ENCODE results near the gene TSPYL2.

TSPYL2 gene

DNA sequence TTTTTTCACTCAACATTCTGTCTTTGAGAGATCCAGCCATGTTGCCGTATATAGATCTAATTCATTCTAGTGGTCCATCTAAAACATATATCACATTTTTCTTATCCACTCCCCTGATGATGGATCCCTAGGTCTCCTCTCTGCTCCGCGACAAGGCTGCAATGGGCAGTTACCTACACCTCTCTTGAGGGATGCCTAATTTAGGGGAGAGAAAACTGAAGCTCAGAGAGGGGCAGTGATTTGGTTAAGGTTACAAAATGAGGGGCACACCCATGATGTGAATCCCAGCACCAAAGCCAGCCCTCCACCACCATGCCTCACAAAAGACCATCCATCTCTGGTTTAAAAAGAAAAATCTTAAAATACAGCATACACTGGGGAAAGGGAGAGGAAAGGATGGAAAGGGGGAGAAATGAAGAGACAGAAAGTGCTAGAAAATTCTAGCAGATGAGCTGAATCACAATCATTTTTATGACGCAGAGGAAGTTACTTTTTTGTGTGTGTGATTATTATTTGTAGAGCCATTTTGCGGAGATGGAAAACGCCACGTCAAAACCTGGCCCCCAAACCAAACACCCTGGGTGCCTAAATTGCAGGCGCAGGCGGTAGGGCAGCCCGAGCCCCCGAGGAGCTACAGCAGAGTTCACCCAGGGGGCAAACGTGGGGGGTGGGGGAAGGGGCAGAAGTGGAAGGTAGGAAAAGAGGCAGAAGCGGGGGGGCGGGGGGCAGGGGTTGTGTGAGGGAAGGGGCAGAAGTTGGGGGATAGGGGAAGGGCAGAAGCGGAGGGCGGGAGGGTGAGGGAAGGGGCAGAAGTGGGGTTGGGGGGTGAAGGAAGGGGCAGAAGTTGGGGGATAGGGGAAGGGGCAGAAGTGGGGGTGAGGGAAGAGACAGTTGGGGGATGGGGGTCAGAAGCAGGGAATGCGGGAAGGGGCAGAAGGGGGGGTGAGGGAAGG lies 1.3 kb upstream of the TSPYL2 start:
- DNase-seq = no peak

DNA sequence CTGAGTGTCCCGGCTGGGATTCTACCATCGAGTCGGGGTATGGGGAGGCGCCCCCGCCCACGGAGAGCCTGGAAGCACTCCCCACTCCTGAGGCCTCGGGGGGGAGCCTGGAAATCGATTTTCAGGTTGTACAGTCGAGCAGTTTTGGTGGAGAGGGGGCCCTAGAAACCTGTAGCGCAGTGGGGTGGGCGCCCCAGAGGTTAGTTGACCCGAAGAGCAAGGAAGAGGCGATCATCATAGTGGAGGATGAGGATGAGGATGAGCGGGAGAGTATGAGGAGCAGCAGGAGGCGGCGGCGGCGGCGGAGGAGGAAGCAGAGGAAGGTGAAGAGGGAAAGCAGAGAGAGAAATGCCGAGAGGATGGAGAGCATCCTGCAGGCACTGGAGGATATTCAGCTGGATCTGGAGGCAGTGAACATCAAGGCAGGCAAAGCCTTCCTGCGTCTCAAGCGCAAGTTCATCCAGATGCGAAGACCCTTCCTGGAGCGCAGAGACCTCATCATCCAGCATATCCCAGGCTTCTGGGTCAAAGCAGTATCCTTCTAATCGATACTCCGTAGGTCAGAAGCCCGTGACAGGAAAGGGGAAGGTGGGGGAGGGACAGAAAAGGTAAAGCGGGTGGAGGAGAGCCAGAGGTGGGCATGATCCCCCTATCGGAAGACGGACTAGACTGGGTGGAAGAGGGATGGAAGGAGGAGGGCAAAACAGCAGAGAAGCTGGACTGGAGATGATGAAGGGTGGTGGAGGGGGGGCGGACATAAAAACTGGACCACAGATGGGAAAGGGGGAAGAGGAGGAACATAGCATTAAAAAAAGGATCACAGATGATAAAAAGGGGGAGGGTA lies 828 bp downstream of the TSPYL2 start:
- no peak for DNase-seq

DNA sequence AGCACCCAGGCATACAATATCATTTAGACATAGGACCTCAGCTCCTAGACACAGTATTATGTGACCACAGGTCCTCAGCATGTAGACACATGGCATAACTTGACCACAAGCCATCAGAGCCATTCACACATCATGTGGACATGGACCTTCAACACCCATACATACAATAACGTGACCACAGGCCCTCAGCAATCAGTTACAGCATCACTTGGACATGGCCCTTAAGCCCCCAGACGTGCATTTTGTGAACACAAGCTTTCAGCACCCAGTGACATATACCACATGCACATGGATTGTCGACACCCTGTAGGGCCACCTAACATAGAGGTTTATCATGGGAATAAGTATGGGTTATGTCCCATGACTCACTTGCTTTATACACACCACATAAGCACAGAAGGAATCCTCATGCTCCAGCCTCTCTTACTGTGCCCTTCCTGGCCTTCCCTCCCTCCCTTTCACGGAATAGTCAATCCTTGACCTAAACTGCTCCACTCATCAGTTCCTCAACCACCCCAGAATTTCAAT lies 1.9 kb downstream of the TSPYL2 start:
- no peak for DNase-seq

DNA sequence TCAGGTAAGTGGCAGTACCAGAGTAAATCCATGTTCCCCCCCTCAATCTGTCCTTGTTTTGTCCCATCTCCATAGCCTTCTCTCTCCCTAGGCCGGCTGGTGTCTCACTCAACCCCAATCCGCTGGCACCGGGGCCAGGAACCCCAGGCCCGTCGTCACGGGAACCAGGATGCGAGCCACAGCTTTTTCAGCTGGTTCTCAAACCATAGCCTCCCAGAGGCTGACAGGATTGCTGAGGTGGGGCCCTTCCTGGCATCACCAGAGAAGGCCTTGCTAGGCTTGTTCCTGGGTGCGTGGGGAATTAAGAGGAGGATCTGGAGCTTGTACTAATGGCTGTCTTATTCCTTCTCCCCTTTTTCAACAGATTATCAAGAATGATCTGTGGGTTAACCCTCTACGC lies 2.7 kb downstream of the TSPYL2 start:
- no peak for DNase-seq

DNA sequence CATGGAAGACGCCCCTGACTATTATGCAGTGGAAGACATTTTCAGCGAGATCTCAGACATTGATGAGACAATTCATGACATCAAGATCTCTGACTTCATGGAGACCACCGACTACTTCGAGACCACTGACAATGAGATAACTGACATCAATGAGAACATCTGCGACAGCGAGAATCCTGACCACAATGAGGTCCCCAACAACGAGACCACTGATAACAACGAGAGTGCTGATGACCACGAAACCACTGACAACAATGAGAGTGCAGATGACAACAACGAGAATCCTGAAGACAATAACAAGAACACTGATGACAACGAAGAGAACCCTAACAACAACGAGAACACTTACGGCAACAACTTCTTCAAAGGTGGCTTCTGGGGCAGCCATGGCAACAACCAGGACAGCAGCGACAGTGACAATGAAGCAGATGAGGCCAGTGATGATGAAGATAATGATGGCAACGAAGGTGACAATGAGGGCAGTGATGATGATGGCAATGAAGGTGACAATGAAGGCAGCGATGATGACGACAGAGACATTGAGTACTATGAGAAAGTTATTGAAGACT lies 3.6 kb downstream of the TSPYL2 start:
- no peak for DNase-seq

DNA sequence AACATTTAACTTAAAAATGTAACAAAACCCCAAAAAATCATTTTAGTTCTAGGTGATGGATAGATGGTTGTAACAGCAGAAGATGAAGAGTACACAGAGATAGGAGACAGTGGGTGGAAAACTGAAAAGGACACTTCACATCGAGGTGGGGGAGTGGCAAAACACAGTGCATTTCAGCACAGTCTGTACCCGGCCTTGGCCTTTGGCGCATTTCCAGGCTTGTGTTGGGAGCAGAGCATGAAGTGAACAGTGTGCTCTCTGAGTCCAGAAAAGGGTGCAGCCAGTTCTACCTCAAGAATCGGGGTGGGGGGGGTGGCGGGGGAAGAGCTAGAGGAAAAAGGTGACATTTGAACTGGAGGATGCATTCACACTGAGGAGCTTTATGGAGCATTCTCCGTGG lies 4.3 kb downstream of the TSPYL2 start:
- DNase-seq = no peak

DNA sequence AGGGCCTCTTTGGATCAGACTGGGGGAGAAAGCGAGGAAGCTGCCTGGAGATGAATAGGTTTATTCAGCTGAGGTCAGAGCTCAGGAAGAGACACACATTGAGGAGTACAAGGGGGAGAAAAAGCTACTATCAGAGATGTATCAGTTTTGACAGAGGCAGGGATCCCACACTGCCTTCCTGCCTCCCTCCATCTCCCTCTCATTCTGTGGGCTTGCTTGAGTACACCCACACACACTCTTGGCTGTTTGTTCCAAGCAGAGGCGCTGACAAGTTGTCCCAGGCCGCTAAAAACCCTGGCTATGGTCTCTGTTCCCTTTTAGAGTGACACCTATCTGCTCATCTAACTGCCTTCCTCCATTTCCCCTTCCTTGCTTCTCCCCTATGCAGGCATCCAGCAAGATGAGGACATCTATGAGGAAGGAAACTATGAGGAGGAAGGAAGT lies 5.2 kb downstream of the TSPYL2 start:
- no peak for DNase-seq

DNA sequence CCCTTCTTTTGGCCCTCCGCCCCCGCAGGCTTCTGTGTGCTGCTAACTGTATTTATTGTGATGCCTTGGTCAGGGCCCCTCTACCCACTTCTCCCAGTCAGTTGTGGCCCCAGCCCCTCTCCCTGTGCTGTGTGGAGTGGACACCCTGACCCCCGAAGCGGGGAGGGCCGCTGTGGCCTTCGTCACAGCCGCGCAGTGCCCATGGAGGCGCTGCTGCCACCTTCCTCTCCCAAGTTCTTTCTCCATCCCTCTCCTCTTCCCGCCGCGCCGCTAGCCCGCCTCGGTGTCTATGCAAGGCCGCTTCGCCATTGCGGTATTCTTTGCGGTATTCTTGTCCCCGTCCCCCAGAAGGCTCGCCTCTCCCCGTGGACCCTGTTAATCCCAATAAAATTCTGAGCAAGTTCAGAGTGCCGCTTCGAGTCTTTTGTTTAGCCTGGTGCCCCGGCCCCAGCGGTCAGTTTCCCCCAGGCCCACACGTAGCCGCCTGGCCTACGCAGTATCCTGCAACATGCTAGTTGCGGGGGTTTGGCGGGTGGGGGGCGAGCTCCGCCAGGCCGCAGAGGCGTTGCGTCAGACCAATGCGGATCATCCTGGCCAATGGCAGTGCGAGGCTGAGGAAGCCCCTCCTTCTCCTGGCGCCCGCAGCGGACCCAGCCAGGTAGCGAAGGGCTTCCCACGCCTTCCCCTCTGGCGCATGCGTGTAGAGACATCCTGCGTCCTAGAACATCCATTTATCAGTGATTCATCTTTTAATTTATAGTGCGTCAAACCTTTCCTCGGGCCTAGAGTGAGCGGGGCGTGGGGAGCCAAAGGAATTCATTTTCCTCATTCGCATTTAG lies 6.2 kb downstream of the TSPYL2 start:
- DNase-seq = peak; percentile 85

DNA sequence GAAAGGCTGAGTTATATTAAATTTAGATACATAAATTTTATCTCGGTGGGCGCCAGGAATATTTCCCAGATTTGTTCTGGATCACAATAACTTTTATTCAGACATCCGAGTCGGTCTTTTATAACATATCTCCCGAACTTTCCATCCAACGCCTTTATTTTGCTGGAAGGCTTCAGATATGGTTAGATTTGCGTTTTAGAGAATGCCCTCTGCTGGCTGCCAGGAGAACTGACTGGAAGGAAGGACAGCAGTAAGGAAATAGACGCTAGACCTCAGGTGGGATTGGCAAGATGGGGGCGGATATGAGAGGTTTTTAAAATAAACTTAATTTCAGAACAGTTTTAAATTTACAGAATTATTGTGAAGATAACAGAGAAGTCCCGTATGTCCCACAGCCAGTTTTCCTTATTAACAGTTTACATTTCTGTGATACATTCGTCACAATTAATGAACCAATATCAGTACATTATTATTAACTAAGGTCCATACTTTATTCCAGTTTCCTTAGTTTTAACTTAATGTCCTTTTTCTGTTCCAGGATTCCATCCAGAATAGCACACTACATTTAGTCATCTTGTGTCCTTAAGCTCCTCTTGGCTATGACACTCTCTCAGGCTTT lies 7.2 kb downstream of the TSPYL2 start:
- DNase-seq = peak; percentile 40

DNA sequence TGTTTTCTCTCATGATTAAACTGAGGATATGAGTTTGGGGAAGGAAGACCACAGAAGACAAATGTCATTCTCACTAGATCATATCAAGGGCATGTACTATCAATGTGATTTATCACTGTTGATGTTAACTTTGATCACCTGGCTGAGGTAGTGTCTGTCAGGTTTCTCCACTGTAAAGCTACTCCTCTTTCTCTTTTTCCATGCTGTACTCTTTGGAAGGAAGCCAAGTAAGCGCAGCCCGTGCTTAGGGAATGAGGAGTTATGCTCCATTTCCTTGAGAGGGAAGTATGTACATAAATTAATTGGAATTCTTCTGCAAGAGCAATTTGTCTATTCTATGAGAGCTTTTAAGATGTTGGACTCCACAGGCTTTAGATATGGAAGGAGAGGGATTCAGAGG lies 7.8 kb downstream of the TSPYL2 start:
- no peak for DNase-seq

DNA sequence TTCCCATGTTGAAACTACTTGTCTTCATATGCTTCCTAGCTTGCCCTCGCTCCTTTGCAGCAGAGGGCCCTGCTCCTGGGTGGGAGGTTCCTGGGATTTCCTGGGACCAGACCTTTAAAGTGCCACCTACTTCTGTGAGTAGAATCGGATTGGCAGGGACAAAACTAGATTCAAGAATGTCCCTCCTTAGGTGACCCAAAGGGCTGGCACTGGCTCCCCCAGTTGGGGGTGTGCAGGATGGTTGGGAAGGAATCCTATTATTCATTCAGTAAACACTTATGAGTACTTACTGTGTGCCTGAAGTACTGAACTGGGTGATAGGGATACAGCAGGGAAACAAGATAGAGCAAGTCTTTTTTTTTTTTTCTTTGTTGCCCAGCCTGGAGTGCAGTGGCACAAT lies 9.2 kb downstream of the TSPYL2 start:
- DNase-seq = no peak

DNA sequence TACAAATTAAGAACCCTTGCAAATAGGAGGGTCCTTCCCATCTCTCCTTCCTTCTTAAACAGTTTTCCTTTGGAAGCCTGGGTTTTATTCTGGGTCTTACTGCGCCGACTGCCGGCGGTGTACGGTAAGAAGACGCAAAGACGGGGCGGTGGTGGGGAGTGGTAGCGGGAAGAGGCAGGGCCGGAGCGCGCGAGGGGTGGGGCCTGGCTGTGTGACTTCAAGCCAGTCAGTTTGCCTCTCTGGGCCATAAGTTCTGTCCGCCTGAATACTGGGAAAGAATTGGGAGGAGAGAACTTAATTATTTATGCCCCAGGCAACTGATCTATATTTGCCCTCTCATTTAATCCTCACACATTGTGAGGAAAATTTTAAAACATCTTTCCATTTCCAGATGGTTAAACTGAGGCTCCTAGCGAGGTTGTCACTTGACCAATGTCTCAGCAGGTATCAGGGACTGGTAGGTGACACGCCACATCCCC lies 11.0 kb downstream of the TSPYL2 start:
- peak; percentile 50 for DNase-seq

DNA sequence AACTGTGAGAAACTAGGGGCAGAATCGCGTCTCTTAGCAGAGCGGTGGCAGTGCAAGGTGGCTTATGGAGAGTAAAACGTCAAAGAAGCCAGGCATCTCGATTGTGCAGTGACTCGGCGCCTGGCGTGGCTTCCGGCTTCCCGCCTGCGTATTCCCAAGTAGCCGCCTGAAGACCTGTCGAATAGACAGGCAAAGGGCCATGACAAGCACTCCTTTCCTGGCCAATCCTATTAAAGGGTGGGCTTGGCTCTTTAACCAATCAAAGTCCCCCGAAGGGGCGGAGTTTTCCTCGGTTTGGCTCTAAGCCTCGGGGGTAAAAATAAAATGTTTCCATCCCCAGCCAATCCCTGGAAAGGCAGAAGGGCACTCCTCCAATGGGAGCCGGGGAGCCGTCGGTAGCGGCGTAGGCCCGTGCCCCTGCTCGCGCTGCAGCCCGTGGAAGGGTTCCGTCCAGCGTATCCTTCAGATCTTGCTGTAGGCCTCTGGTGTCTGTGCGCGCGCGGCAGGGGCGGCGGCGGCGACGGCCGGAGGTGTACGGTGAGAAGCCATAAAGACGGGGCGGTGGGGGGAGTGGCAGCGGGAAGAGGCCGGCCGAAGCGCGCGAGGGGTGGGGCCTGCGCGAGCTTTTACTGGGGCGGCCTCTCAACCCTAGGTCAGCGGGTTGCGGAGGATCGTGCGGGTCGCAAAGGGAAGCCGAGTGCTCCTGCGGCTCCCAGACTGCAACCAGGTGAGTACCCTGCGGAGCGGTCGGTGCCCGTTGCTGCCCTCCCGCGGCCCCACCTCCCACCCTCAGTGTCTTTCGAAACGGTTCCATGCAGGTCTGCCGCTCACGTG lies 11.8 kb downstream of the TSPYL2 start, which contains the start of gene KANTR:
KANTR (plus strand) TSS at position 395 of the 834 bp plus-strand sequence. CDS start 30,131 bp downstream, outside the sequence.
- peak; percentile 89 for DNase-seq

DNA sequence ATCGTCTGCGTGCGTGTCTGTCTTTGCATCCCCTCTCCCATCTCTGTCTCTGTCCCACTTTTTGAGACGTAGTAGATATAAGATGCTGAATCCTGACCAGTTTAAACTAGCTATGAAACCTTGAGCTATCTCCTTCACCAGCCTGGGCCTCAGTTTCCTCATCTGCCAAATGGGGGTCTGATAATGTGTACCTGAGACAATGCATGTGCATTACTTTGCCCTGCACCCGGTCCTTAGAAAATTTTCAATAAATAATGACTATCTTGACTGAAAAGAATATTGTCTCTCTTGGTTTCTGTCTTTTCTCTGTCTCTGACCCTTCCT lies 12.4 kb downstream of the TSPYL2 start:
- no peak for DNase-seq

DNA sequence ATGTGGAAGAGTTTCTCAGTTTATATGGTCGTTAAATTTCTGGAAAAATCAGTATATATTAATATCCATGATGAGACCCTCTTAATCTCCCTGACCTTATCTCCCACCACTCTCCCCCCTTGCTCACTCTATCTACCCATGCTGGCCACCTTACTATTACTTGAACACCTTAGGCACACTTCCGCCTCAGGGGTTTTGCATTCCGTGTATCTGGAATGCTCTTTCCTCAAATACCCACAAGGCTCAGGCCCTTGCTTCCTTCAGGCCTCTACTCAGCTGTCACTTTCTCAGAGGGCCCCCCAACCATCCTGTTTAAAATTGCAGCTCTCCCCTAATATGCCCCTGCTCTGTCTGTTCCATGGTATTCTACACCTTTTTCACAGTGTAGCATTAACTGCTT lies 13.6 kb downstream of the TSPYL2 start:
- DNase-seq = no peak

DNA sequence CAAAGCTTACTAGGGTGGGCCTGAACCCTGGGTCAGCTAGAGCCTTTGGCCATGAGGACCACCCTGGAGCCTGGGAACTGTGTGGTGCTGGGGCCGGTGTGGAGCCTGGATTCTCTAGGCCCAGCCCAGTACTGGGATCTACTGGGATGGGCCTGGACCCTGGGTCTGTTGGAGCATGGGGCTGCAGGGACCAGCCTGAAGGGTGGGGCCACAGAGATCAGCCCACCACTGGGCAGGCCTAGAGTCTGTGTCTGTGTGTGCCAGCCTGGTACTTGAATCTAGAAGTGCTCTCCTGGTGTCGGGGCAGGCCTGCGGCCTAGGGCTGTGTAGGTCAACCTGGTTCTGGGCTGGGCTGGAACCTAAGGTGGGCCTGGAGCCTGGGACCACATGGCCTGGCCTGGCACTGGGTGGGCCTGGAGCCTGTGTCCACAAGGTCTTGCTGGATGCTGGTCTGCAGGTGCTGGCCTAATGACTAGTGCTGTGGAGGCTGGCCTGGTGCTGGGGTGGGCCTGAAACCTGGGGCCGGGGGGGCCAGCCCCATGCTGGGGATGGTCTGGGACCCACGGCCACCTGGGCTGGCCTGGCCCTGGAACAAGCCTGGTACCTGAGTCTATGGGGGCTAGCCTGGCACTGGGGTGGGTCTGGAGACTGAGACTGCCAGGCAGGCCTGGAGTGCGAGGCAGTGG lies 32.8 kb downstream of the TSPYL2 start:
- no peak for DNase-seq

DNA sequence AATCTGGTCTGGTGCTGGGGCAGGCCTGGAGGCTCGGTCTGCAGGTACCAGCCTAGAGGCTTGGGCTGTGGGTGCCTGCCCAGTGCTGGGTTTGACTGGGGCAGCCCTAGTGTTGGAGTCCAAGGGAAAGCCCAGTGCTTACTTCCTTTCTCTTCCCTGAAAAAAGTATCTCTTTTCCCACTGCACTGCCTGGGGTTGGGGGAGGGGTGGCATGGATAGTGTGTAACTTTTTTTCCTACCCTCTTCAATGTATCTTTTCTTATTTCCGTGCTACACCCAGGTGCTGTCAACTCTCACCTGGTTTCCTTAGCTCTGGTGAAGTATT lies 33.3 kb downstream of the TSPYL2 start:
- no peak for DNase-seq

DNA sequence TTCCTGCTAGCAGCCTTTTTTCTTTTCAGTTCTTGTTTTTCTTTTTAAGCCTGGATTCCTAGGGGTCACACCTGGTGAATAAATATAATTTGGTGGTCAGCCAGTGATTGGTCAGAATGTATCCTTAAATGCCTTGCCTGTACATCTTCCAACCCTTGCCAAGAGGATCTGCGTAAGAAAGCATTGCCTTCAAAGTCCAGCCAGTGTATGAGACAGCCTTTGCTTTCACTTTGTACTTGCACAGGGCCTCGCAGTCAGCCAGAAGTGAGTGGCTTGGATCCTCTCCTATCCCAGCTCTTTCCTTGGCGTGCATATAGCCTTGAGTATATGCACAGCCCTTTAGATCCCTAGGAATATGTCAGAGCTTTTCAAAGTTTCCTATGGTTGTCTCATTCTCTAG lies 33.9 kb downstream of the TSPYL2 start:
- DNase-seq = no peak

DNA sequence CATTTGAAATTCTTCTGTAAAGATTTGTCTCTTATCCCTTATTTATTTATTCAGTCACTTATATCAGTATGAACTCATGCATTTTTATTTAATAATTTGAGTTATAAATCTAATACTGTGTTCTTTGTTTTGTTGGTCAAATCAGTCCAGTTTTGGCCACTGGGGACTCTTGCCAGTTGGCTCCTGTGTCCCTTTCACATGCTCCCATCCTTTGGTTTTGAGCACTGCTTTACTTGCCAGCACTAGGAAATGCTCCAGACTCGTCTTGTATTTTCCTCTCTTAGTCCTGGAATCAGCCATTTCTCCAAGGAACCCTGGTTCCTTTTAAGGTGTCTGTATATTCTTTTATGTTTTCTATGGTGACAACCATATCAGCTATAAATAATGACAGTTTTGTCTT lies 39.8 kb downstream of the TSPYL2 start:
- no peak for DNase-seq

DNA sequence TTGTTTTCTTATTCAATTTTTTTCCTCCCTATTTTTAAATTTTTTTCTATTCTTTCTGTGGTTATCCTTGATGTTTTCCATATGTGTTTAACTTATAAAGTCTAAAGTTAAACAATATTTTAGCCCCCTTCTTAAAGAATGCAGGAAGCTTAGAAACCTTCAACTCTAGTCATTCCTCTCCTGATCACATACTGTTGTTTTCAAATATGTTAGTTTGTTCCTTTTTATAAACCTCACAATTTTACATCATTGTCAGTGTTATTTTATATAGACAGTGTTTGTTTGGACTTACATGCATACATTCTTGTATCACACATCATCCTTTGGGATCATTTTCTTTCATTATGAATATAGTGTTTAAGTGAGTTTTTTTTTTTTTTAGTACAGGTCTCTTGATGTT lies 43.3 kb downstream of the TSPYL2 start:
- no peak for DNase-seq

Measured in NCI-H226 (cell line).